CD8-positive, alpha-beta memory T cell (primary cell): ENCODE results near the gene FGF10. TPM values are rescaled to one million over a fixed set of nuclear protein-coding genes. Genes with fewer than 3 reads are reported as not detected.

Source experiments
- CTCF ChIA-PET: fragments of 350-600 bp; sonication (Branson Sonifier 250); formaldehyde crosslinking; loops from one replicate; lab custom pipeline; 2021; ENCODE audit warnings: antibody characterized with exemption; lab: Charles Lee
- POLR2A ChIA-PET: fragments of 350-600 bp; sonication (Branson Sonifier 250); formaldehyde crosslinking; loops from one replicate; lab custom pipeline; 2021; ENCODE audit warnings: antibody characterized with exemption; lab: Charles Lee
- DNase-seq, 5 donors: peaks; one replicate each; pipeline versions ENCODE4 v3.0.0 to v3.0.0-alpha.2; 2020 to 2022; ENCODE audit warnings: mixed read lengths in 1 of 5
- H3K27ac ChIP-seq: one replicate; pipeline ENCODE4 v1.7.0; 2013; ENCODE audit warnings: low read depth, mild to moderate bottlenecking, low read length, moderate library complexity
- H3K27me3 ChIP-seq: 2 replicates; pipeline ENCODE4 v1.7.0; 2013; ENCODE audit warnings: low read length, mild to moderate bottlenecking; ENCODE audit not compliant: insufficient read depth, poor library complexity, severe bottlenecking
- H3K36me3 ChIP-seq: 2 replicates; pipeline ENCODE4 v1.7.0; 2013; ENCODE audit warnings: mild to moderate bottlenecking, low read length, moderate library complexity; ENCODE audit not compliant: insufficient read depth
- H3K4me1 ChIP-seq: 2 replicates; pipeline ENCODE4 v1.7.0; 2013; ENCODE audit warnings: mild to moderate bottlenecking, low read length, moderate library complexity; ENCODE audit not compliant: insufficient read depth
- H3K4me3 ChIP-seq: 2 replicates; pipeline ENCODE4 v1.7.0; 2013; ENCODE audit warnings: mild to moderate bottlenecking, low read length
- H3K9me3 ChIP-seq: 2 replicates; pipeline ENCODE4 v1.7.0; 2013; ENCODE audit warnings: mild to moderate bottlenecking, low read length
- H3K27ac Mint-ChIP-seq, 8 donors: one replicate each; pipeline ENCODE4 v1.8.0; 2020 to 2021; ENCODE audit warnings: mixed read lengths in 8 of 8, mild to moderate bottlenecking in 6 of 8, inconsistent platforms in 3 of 8, moderate library complexity in 3 of 8
- H3K27me3 Mint-ChIP-seq, 2 donors: one replicate each; pipeline ENCODE4 v1.8.0; 2020 to 2021; ENCODE audit warnings: mixed read lengths in 2 of 2, mild to moderate bottlenecking in 1 of 2, moderate library complexity in 1 of 2
- H3K36me3 Mint-ChIP-seq, 3 donors: one replicate each; pipeline ENCODE4 v1.8.0; 2020 to 2021; ENCODE audit warnings: mixed read lengths in 3 of 3, inconsistent platforms in 1 of 3, mild to moderate bottlenecking in 1 of 3
- H3K4me1 Mint-ChIP-seq, 3 donors: one replicate each; pipeline ENCODE4 v1.8.0; 2020 to 2021; ENCODE audit warnings: mixed read lengths in 3 of 3, inconsistent platforms in 1 of 3, mild to moderate bottlenecking in 1 of 3
- H3K4me3 Mint-ChIP-seq, 7 donors: one replicate each; pipeline ENCODE4 v1.8.0; 2020 to 2021; ENCODE audit warnings: mixed read lengths in 7 of 7, mild to moderate bottlenecking in 6 of 7, moderate library complexity in 4 of 7, inconsistent platforms in 2 of 7
- H3K9me3 Mint-ChIP-seq, 5 donors: one replicate each; pipeline ENCODE4 v1.8.0; 2020 to 2022; ENCODE audit warnings: mixed read lengths in 5 of 5, mild to moderate bottlenecking in 3 of 5, moderate library complexity in 2 of 5, inconsistent platforms in 1 of 5
- polyA plus RNA-seq: library from polyadenylated mRNA; unstranded; fragments of 300-500 nt; fragmentation: Illumina TruSeq; gene quantifications from one replicate; pipeline ENCODE4 v1.2.3, GENCODE V29; 2021
- total RNA-seq, 2 experiments: library from RNA; stranded (reverse); gene quantifications; one replicate each; pipeline ENCODE4 v1.2.3, GENCODE V29; 2021

FGF10 gene
- total and polyA plus RNA-seq, 3 experiments from 2014 or later, result not detected

- Histone ChIP-seq H3K9me3 (no peaks in the 10 kb centered on the region), H3K27me3 (no peaks in the 10 kb centered on the region), H3K4me3 (no peak overlapping the region), H3K36me3 (no peaks in the 10 kb centered on the region), H3K27ac (no peak overlapping the region), H3K4me1 (no peaks in the 10 kb centered on the region)
- no peaks in the 10 kb centered on the region for H3K27me3 Mint-ChIP-seq
- no peak overlapping the region for H3K4me3 Mint-ChIP-seq
- peaks cover 0 to 15% (median 3%) of the 10 kb centered on the region in 5 donors for H3K9me3 Mint-ChIP-seq
- no peak for DNase-seq
- ChIA-PET CTCF (no interaction called here), POLR2A (no interaction called here)
- H3K36me3 Mint-ChIP-seq, result no peaks in the 10 kb centered on the region
- H3K4me1 Mint-ChIP-seq, result no peaks in the 10 kb centered on the region
- no peak overlapping the region for H3K27ac Mint-ChIP-seq
Measured at GRCh38 chr5:44372028-44372427, 17.2 kb downstream of the FGF10 start.

GRCh38 chr5:44367203-44367602, 22.0 kb downstream of the FGF10 start:
- ChIA-PET CTCF (no interaction called here), POLR2A (no interaction called here)

GRCh38 chr5:44365345-44365744, 23.9 kb downstream of the FGF10 start:
- ChIA-PET CTCF (no interaction called here), POLR2A (no interaction called here)
- Histone ChIP-seq H3K27me3 (no peaks in the 10 kb centered on the region), H3K4me1 (no peaks in the 10 kb centered on the region), H3K9me3 (no peaks in the 10 kb centered on the region), H3K36me3 (no peaks in the 10 kb centered on the region), H3K27ac (no peak overlapping the region), H3K4me3 (no peak overlapping the region)
- Mint-ChIP-seq H3K4me1 (no peaks in the 10 kb centered on the region), H3K9me3 (peaks cover 3 to 31% (median 6%) of the 10 kb centered on the region in 5 donors), H3K27ac (no peak overlapping the region), H3K36me3 (no peaks in the 10 kb centered on the region), H3K4me3 (no peak overlapping the region), H3K27me3 (no peaks in the 10 kb centered on the region)
- DNase-seq, result no peak

More at GRCh38 chr5:44367203-44367602, 22.0 kb downstream of the FGF10 start:
- Histone ChIP-seq H3K9me3 (no peaks in the 10 kb centered on the region), H3K4me3 (no peak overlapping the region), H3K27me3 (no peaks in the 10 kb centered on the region), H3K36me3 (no peaks in the 10 kb centered on the region), H3K4me1 (no peaks in the 10 kb centered on the region), H3K27ac (no peak overlapping the region)
- no peak for DNase-seq
- H3K4me3 Mint-ChIP-seq, result no peak overlapping the region
- H3K27me3 Mint-ChIP-seq, result no peaks in the 10 kb centered on the region
- no peaks in the 10 kb centered on the region for H3K4me1 Mint-ChIP-seq
- no peaks in the 10 kb centered on the region for H3K36me3 Mint-ChIP-seq
- no peak overlapping the region for H3K27ac Mint-ChIP-seq
- peaks cover 3 to 25% (median 6%) of the 10 kb centered on the region in 5 donors for H3K9me3 Mint-ChIP-seq

DNA sequence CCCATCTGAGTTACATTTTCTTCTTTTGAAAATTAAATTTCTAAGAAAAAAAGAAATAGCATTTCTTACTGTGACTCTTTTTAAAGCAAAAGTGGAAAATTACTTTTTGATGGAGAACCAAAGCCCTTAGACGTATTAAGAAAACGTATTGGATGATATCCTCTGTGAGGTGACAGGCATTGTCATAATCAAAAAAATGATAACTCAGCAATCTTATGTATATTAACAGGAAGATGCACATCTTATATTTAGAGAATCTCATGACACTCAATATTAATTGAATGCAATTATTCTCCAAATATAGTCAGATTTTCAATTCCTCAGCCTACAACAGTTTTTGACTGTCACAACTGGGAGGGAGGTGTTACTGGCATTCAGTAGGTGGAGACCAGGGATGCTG, 25.1 kb downstream of the FGF10 start:
- Mint-ChIP-seq H3K4me1 (no peaks in the 10 kb centered on the region), H3K27ac (no peak overlapping the region), H3K9me3 (peaks cover 0 to 26% (median 6%) of the 10 kb centered on the region in 5 donors), H3K36me3 (no peaks in the 10 kb centered on the region), H3K4me3 (no peak overlapping the region), H3K27me3 (no peaks in the 10 kb centered on the region)
- no peaks in the 10 kb centered on the region for H3K27me3 ChIP-seq
- CTCF ChIA-PET, result no interaction called here
- no peak overlapping the region for H3K4me3 ChIP-seq
- POLR2A ChIA-PET, result no interaction called here
- DNase-seq, result no peak
- H3K9me3 ChIP-seq, result no peaks in the 10 kb centered on the region
- H3K36me3 ChIP-seq, result no peaks in the 10 kb centered on the region
- no peak overlapping the region for H3K27ac ChIP-seq
- no peaks in the 10 kb centered on the region for H3K4me1 ChIP-seq

- no peaks in the 10 kb centered on the region for H3K4me1 Mint-ChIP-seq
- no peak overlapping the region for H3K27ac ChIP-seq
- no peak overlapping the region for H3K27ac Mint-ChIP-seq
- peaks cover 0 to 23% (median 7%) of the 10 kb centered on the region in 5 donors for H3K9me3 Mint-ChIP-seq
- no peaks in the 10 kb centered on the region for H3K36me3 Mint-ChIP-seq
- H3K27me3 ChIP-seq, result no peaks in the 10 kb centered on the region
- DNase-seq, result no peak
- no peak overlapping the region for H3K4me3 ChIP-seq
- H3K4me1 ChIP-seq, result no peaks in the 10 kb centered on the region
- no peaks in the 10 kb centered on the region for H3K9me3 ChIP-seq
- no peaks in the 10 kb centered on the region for H3K36me3 ChIP-seq
- no peaks in the 10 kb centered on the region for H3K27me3 Mint-ChIP-seq
- H3K4me3 Mint-ChIP-seq, result no peak overlapping the region
- POLR2A ChIA-PET, result no interaction called here
- CTCF ChIA-PET, result no interaction called here
Measured at GRCh38 chr5:44361342-44362001, 27.7 kb downstream of the FGF10 start.

DNA sequence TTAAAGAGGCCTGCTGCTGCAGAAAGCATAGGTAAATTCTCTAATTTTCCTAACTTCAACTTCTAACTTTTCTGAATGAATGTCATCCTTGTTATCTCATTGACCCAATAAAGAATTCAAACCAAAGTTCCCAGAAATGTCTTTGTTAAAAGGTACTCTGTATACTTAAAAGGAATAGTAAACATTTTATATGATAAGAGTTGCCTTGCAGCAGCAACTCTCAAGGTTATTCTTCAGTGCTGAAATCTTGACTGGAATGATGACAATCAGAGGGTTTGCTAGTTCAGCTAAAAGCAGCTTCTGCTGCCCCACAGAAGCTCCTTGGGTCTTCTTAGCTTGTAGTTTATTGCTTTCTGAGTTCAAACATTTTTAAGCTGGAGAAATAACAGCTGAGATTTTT, 28.3 kb downstream of the FGF10 start:
- Histone ChIP-seq H3K27me3 (no peaks in the 10 kb centered on the region), H3K4me3 (no peak overlapping the region), H3K36me3 (no peaks in the 10 kb centered on the region), H3K27ac (no peak overlapping the region), H3K9me3 (no peaks in the 10 kb centered on the region), H3K4me1 (no peaks in the 10 kb centered on the region)
- Mint-ChIP-seq H3K27ac (no peak overlapping the region), H3K27me3 (no peaks in the 10 kb centered on the region), H3K36me3 (no peaks in the 10 kb centered on the region), H3K4me1 (no peaks in the 10 kb centered on the region), H3K4me3 (no peak overlapping the region), H3K9me3 (peaks cover 0 to 19% (median 3%) of the 10 kb centered on the region in 5 donors)
- ChIA-PET POLR2A (no interaction called here), CTCF (no interaction called here)
- DNase-seq, result no peak

- Histone ChIP-seq H3K4me3 (no peak overlapping the region), H3K9me3 (no peaks in the 10 kb centered on the region), H3K4me1 (no peaks in the 10 kb centered on the region), H3K36me3 (no peaks in the 10 kb centered on the region), H3K27me3 (no peaks in the 10 kb centered on the region), H3K27ac (no peak overlapping the region)
- ChIA-PET CTCF (no interaction called here), POLR2A (no interaction called here)
- H3K36me3 Mint-ChIP-seq, result no peaks in the 10 kb centered on the region
- H3K4me1 Mint-ChIP-seq, result no peaks in the 10 kb centered on the region
- no peak overlapping the region for H3K4me3 Mint-ChIP-seq
- peaks cover 0 to 20% (median 2%) of the 10 kb centered on the region in 5 donors for H3K9me3 Mint-ChIP-seq
- no peaks in the 10 kb centered on the region for H3K27me3 Mint-ChIP-seq
- H3K27ac Mint-ChIP-seq, result no peak overlapping the region
- DNase-seq, result no peak
Measured at GRCh38 chr5:44358421-44358820, 30.8 kb downstream of the FGF10 start.

GRCh38 chr5:44356231-44356630, 33.0 kb downstream of the FGF10 start:
- H3K27ac Mint-ChIP-seq, result no peak overlapping the region
- no peaks in the 10 kb centered on the region for H3K27me3 Mint-ChIP-seq
- Histone ChIP-seq H3K27me3 (no peaks in the 10 kb centered on the region), H3K9me3 (no peaks in the 10 kb centered on the region), H3K27ac (no peak overlapping the region), H3K4me3 (no peak overlapping the region), H3K36me3 (no peaks in the 10 kb centered on the region), H3K4me1 (no peaks in the 10 kb centered on the region)
- peaks cover 0 to 4% (median 1%) of the 10 kb centered on the region in 5 donors for H3K9me3 Mint-ChIP-seq
- DNase-seq, result no peak
- H3K4me3 Mint-ChIP-seq, result no peak overlapping the region
- CTCF ChIA-PET, result no interaction called here
- H3K36me3 Mint-ChIP-seq, result no peaks in the 10 kb centered on the region
- H3K4me1 Mint-ChIP-seq, result no peaks in the 10 kb centered on the region
- POLR2A ChIA-PET, result no interaction called here
